Stimulated activated CD4-positive, alpha-beta T cell treated with anti-CD3 and anti-CD28 coated beads, TNF-alpha, amount 100 ng/mL, for 1 hour (primary cell): ENCODE measurements around the gene SAP30BP.

ENCODE experiments used
- DNase-seq, 3 donors: peaks; one replicate each; pipeline ENCODE4 v3.0.0-alpha.2; 2020; ENCODE audit warnings: low read depth in 3 of 3, low spot score in 1 of 3

The SAP30BP gene

DNA sequence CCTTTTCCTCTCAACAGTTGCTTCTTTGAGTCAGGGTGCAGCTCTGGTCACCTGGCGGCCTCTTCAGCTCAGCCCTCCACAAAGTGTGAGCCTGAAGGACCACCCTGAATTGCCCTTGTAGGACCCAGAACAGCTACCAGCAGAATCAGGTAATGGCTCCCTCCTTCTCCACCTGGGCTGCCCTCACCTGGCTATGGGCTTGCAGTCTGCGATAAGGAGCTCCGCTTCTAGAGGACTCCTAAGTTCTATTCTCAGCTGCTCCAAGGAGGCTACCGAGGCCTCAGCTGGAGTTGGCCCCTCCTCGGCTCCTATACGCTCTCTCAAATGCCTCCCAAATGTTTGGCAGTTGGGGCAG is 20.5 kb upstream of the SAP30BP start:
- DNase-seq = no peak

DNA sequence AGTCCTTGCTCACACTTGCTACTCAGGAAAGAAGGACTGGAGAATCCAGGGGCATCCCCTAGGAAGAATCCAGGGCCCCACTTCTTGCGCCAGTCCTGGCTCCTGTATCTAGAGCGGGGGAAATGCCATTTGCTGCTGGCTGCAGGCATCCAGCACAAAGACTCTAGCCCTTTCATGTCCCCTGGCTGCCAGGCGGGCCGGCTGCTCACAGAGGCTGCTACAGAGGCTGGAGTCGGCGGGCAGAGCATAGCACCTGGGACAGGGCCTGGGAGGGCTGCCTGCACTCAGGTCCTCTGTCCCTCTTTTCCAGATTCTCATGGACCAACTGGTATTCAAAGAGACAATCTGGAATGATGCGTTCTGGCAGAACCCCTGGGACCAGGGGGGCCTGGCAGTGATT is 20.1 kb upstream of the SAP30BP start:
- DNase-seq = no peak

DNA sequence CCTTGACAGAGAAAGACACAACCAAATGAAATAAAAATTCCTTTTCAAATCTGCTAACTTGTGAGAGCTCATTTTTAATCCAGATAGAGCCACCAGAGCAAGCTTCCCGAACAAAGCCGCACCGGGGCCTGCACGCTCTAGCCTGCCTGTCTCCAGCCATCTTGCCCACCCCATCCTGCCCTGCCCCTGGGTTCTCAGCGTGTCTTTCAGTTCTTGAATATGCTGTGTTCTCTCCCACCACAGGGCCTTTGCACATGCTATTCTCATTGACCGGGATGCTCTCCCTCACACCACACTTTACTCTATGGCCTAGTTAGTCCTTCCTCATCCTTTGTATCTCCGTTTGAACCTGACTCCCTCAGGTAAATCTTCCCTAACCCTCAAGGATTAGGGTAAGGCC is 19.2 kb upstream of the SAP30BP start:
- no peak for DNase-seq

DNA sequence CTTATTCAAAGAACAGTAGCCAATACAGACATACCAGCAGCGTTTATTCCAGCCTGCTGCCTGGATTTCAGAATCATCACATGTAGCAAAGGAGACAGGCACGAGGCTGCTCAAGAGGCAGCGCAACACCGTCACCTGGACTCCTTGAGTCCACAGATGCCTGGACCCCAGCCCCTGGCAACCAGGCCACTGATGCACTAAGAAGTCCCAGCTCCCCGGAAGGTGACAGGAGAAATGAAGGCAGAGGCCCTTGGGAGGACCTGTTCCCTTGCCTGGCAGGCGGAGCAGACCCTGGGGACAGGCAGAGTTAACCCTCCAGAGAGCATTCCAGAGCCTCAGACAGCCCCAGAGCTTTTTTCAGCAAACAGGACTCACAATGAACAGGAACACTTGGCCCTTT is 17.5 kb upstream of the SAP30BP start:
- DNase-seq = no peak

DNA sequence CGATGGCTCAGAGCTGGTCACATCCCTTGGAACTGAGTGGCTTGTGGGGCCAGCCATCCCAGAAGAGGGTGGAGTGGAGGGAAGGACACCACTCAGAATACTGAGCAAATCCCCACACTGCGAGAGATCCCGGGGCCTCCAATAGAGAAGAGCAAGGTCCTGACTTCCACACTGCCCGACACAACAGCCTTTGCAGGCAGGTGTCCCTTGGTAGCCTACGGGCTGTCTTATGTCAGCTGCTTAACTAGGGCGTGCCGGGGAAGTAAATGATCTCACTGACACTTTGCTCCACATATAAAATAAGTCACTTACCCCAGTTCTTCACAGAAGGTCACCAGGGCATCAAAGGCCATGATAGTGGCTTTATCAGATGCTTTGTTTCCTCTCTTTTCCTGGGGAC is 16.3 kb upstream of the SAP30BP start:
- DNase-seq = no peak

DNA sequence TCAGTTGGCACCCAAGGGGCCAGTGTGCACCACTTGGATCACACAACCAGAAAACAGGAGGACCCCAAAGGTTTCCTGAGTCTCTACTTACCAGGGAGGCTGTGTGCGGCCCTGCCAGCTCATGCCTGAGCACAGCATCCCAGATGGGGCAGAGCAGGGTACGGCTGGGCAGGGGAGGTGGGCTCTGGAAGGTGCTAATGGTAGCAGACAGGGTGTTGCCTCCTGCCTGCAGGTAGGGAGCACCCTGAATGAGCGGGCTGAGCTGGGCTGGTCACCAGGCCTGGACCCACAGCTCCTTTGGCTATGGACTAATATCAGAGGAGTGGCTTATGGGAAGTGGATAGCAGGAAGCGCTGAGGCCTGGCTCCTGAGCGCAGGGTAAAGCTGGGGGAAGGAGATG is 14.8 kb upstream of the SAP30BP start:
- DNase-seq = no peak

DNA sequence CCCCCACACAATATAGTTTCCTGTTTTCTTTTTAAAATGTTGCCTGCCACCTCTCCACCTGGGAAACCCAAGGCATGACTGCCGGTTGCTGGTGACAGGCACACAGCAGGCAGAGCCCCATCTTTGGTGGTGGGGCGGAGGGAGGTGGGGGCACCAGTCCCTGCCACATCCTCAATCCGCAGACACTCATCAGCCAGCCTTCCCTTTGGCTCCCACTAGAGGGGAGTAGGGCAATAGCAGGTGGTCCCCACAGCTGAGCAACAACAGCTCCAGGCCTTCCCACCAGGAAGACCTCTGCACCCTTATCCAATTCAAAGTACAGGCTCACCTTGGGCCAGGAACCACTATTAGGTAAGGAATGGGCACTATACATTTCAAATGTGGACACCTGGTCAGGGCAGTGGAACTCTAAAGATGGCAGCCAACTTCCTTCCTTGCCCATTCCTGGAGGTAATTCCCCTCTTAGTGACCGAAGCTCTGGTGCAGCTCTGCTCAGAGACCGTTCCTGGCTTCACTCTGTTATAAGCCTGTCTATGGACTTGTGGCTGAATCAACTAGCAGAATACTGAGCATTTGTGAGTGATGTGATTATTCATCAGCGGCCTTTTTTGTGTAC is 14.1 kb upstream of the SAP30BP start:
- no peak for DNase-seq

DNA sequence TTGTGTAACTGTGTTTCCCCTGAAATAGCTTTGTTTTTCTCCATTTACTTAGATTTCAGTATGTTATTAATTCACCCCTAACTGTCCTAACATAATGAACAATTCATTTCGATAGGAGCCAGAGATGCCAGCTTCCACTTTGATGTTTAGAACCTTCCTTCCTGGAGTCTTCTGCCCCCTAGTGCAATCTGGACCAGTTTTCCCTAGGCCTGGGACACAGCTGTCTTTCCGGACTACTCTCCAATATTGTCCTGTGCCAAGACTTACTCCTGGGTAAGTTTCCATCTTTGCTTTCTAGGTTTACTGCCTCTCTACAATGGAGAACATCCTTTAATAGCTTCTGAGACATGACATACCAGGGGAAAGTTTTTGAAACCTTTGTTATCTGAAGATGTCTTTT is 13.0 kb upstream of the SAP30BP start:
- DNase-seq = no peak

DNA sequence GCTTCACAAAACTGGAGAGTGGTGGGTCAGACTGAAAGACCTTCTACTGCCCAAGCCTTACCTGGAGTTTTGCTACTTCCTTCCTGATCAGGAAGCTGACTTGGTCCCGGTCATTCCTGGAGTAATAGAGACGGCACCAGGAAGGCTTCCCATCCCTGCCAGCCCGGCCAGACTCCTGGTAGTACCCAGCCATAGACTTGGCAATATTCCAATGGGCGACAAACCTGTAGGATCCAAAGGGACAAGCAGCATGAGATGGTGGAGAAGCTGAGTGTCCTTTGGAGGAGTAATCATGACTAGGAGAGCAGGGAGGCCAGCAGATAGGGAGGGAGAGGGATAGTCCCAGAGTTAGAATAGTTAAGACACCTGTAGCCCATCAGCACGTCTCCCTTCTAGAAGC is 8.9 kb upstream of the SAP30BP start:
- DNase-seq = no peak

DNA sequence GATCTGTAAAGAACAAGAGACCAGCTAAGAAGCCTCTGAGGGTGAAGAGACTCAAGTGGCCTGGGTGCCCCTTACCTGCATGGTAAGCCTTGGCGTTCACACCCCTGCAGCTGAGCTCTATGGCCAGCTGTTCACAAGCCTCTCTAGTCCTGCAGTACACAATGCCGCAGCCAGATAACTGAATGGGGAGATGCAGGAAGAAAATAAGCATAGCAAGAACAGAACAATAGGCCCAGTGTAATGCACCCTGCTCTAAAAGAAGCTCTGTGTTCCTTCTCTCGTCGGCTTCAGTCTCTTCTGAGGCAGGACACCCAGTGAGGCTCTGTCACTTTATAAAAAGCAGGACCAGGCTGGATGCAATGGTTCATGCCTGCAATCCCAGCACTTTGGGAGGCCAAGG is 5.6 kb upstream of the SAP30BP start:
- DNase-seq = no peak

DNA sequence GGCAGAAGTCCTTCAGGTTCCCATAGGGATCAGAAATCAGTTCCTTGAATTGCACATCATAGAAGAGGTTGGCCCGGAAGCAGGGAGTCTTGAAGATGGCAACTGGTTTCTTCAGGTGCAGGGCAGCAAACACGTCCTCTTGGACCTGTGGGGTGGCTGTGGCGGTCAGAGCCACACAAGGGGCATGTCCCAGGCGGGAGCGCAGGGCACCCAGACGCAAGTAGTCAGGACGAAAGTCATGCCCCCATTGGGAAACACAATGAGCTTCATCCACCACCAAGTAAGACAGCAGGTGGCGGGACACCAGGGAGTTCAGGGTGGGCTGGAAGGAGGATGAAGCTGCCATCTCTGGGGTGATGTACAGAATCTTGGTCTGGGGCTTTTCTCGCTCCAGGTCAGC is 4.6 kb upstream of the SAP30BP start:
- DNase-seq = no peak

DNA sequence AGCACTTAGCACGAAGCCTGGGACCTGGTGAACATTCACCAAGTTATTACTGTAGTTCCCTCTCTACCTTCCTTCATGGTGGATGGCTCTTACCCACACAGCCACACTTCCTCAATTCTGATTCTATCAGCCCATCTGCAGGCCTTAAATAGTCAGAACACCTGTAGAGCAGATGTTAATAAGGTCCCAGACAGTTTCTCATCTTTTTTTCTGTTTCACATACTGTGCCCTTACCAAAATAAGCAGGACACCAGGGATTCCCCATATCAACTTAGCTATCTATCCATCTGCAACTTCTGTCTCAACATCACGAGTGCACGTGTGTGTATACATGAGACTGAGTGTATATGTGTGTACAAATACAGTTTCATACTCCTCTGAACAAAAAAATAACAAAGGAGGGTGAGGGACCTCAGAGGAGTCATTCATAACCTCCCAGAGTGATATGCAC is 3.0 kb upstream of the SAP30BP start:
- no peak for DNase-seq

DNA sequence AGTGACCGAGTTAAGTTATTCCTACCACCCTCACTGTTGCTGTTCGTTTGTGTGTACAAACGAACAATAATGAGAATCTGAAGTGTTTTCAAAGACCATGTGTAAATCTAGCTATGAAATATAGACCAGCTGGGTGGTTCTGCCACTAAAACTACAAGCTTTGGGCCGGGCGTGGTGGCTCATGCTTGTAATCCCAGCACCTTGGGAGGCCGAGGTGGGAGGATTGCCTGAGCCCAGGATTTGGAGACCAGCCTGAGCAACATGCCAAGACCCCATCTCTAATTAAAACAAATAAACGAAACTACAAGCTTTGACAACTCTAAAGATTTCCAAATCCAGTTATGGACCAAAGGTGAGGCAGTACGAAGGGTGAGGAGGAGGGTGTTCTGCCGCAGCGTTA is 1.2 kb upstream of the SAP30BP start:
- DNase-seq = no peak

DNA sequence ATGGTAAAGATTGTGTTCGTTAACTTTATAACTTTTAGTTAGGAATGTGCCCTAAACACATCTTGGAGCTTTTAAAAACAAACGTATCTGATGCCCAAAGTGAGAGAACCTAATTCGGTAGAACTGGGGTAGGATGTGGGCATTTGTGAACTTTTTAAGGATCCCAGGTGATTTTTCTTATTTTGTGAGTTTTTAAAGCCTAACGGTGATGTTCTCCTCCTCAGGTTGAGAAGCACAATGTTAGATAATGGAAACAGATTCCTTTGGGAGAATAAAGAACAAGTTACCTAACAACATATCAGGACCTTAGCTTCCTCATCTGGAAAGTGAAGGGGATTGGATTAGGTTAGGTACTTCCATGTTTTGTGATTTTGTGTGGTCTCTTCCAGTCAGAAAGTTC is 687 bp downstream of the SAP30BP start:
- DNase-seq = no peak

DNA sequence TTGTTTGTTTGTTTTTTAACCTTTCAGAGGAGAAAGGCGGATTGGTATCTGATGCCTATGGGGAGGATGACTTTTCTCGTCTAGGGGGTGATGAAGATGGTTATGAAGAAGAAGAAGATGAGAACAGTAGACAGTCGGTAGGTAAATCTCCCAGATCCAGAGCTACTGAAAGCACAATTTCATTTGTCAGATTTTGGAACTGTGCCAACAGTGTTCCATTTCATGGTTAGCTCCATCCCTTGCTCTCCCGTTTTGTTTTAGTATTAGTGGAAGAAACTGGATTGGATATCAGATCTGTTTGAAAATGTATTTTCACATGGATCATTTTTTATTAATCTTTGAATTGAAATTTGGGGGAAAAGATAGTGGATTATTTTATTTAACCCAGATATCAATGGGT is 1.4 kb downstream of the SAP30BP start:
- DNase-seq = no peak

DNA sequence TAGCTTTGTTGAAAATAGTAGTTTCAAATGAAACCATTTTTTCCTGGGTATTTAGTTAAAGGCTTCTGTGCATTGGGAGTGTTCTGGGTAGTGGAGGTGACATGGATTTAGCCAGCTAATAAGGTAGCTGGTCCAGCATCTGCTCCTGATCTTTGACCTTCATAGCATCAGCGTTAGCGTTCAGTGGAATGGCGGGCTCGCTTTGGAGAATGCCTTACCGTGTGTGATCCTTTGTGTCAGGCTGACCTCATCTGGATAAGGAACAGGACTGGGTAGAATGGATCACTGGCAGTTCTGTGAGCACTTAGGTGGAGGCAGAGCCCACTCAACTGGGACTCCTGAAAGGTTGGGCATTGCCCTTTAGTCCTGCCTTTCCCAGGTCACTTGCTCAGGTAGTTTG is 3.7 kb downstream of the SAP30BP start:
- no peak for DNase-seq

DNA sequence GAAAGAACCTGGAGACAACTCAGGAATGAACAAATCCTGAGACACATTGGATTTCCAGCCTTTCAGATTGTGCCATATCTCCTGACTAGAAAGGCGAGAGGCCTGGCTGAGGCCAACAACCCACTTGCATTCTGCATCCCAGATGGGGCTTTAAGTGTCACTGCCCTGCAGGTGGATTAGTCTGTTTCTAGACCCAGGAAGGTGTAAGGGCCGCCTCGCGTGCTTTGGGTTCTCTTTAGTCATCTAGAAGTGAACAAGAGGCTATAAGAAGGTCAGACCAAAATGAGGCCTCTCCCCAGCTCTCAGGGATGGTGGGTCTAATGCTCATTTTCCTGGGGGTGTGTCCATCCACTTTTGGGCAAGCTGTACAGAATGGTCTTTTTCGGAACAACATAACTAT is 4.9 kb downstream of the SAP30BP start:
- DNase-seq = no peak

DNA sequence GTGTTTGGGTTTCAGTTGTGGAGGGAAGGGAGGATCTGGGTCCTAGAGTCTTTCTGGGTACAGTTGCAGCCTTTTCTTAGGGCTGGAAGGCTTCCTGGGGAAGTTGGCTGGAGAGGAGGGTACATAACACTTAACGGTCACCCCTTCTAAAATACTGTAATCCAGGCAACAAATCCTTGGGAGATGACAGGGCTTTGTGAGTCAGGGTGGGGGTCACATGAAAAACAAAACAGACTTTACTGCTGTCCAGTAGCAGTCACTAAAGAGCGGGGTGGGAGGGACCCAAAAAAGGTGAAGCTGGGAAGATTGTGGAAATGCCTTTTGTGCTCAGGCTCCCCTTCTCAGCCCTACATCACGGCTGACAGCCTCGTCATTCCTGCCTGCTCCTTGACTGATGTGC is 6.3 kb downstream of the SAP30BP start:
- DNase-seq = no peak

DNA sequence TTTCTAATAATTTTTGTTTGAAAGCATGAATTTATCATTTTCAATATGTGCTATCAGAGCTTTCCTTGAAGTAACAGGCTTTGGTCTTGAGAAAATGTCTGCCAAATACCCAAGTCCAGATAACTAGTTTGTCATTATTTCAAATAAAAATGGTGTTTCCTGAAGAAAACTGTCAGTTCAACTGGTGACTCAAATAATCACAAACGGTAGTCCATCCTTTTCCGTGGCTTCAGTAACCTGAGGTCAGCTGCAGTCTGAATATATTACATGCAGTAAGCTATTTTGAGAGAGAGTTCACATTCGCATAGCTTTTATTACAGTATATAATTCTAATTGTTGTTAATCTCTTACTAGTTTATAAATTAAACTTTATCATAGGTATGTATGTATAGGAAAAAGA is 9.3 kb downstream of the SAP30BP start:
- no peak for DNase-seq

DNA sequence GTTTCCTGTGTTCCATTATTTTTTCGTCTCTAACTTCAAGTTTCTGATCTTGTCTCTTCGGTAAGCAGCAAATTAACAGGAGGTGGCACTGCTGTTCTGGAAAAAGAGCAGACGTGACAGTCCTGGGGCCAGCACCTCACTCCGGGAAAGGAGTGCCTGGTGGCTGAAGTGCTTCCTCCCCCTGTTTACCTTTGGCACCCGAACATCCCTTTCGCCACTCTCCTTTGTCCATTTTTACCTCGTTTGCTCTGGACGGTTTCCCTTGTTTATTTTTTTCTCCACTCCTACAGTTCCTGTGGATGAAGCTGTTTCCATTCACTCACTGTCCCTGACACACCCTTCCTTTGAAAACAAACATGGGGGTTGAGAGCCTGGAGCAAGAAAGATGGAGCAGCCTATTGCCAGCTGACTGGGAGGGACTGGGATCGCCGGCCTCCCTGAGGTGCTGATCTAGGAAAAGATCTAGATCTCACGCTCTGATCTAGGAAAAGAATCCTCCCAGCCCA is 12.6 kb downstream of the SAP30BP start:
- DNase-seq = no peak

DNA sequence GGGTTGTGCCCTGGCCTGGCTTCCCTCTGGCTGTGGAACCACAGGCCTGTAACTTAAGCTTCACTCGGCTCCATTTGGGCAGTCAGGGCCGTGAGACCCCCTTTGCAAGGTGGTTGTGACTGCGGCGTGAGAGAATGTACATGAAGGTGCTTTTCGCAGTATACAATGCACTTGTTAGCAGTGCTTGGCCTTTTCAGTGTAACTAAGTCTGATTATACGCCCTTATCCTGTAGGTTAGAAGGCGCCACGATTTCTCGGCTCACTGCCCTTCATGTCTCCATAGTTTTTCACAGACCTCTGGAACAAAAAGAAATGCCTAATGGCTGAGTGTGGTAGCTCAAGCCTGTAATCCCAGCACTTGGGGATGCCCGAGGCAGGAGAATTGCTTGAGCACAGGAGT is 13.3 kb downstream of the SAP30BP start:
- no peak for DNase-seq

DNA sequence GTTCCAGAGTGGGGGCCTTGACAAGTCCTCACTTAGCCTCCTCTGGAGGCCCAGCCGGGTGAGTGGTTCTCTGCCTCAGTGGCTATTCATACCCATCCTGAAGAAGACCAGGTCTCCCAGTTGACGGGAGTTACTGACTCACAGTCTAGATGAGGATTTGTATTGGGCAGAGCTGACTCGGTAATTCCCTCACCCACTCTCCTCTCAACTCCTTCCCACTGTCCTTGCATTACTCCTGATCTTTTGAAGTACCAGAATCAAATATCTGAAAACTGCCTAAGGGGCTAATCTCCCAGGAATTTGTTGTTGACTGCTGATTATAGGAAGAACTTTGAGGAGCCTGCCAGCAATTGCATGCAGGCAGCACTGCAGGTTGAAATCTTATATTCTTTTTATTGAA is 14.2 kb downstream of the SAP30BP start:
- DNase-seq = no peak

DNA sequence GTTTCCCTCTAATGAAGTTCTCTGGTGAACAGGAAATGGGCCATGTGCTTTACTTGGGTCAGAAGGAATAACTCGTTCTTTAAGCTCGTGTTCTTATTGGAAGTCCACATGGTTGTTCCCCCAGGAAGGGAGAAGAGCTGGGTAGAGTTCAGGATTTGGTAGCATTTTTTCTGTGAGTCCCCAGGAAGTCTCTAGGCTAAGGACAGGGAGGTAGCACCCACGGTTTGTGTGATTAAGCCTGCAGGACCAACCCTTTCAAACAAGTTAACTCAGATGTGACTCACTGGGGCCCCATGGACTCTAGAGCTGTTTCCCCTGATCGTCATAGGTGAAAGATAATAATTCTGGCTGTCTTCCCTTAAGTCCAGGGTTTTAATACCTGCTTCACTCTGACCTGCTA is 16.4 kb downstream of the SAP30BP start:
- DNase-seq = no peak

DNA sequence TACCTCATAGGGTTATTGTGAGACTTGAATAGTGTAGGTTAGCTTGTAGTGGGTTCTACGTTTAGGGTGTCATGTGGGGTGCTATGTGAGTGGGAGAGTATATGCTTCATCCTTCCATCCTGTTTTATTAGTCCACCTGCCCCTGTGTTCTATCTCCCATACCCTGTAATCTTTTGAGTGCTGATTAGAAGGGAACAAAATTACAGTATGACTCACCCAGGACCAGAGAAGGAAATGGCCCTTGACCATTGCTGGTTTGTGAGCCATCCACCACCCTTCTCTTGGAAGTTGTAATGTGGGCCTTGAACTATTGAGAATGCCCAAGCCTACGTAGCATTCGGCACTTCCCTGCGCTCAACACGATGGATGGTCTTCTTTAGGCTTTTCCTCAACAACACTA is 17.1 kb downstream of the SAP30BP start:
- no peak for DNase-seq
